K562 (cell line): ENCODE results near the gene DNMT3L.
"Not testable (repeated sequence)": the region's sequence is repeated elsewhere in the genome, so short reads cannot be mapped to it uniquely, and the experiment has no call there.

Source experiments
- IRF2 ChIP-seq: sonication (generic); formaldehyde crosslinking; IDR thresholded peaks from 2 replicates; pipeline ENCODE4 v1.8.1; 2022; ENCODE audit warnings: mild to moderate bottlenecking, missing genetic modification reagents
- SMARCA4 ChIP-seq: fragments of 450-650 bp; IDR thresholded peaks from 2 replicates; pipeline ENCODE4 v1.6.1; 2016
- SMC3 ChIP-seq: conservative IDR thresholded peaks from 2 replicates; pipeline ENCODE4 v1.6.1; 2011; ENCODE audit warnings: low read depth, low read length, improper control_type of control experiment; ENCODE audit not compliant: insufficient read depth
- TEAD4 ChIP-seq, 2 experiments: sonication (generic) in 1 of 2; formaldehyde crosslinking in 1 of 2; IDR thresholded peaks; 2 replicates each; pipeline versions ENCODE4 v1.6.1 to v1.8.0; 2012 to 2022; ENCODE audit warnings: borderline replicate concordance in 1 of 2, inconsistent platforms in 1 of 2, low read length in 1 of 2, mild to moderate bottlenecking in 1 of 2, missing genetic modification reagents in 1 of 2
- TSHZ1 ChIP-seq: fragments of 250-450 bp; sonication (Bioruptor Pico); IDR thresholded peaks from 2 replicates; pipeline ENCODE4 v1.4.0; 2020; ENCODE audit warnings: mild to moderate bottlenecking, moderate library complexity
- ZNF75A ChIP-seq: fragments of 450-650 bp; formaldehyde crosslinking; IDR thresholded peaks from 2 replicates; pipeline ENCODE4 v1.4.0; 2020; ENCODE audit warnings: mild to moderate bottlenecking
- ZNF778 ChIP-seq: fragments of 450-650 bp; formaldehyde crosslinking; IDR thresholded peaks from 2 replicates; pipeline ENCODE4 v1.4.0; 2020; ENCODE audit warnings: mild to moderate bottlenecking, moderate library complexity
- ZNF830 ChIP-seq: fragments of 250-450 bp; sonication (Bioruptor Pico); IDR thresholded peaks from 2 replicates; pipeline ENCODE4 v1.5.0; 2021; ENCODE audit warnings: mild to moderate bottlenecking
- TF ChIP-seq, protein P1 (sequence below), 3 experiments: IDR thresholded peaks in 2 of 3; conservative IDR thresholded peaks in 1 of 3; 2 replicates each; pipeline ENCODE4 v1.5.1; 2011 to 2012; ENCODE audit warnings: low read length in 3 of 3, mild to moderate bottlenecking in 3 of 3, control low read depth in 2 of 3, improper control_type of control experiment in 1 of 3, inconsistent platforms in 1 of 3, low read depth in 1 of 3, mixed read lengths in 1 of 3, moderate library complexity in 1 of 3; ENCODE audit not compliant: insufficient read depth in 2 of 3
- TF ChIP-seq, protein P2 (sequence below): fragments of 250-450 bp; sonication (Bioruptor Pico); IDR thresholded peaks from 2 replicates; pipeline ENCODE4 v1.8.0; 2022; ENCODE audit warnings: moderate library complexity, mild to moderate bottlenecking, inconsistent platforms
- TF ChIP-seq, protein P3 (sequence below): fragments of 450-650 bp; IDR thresholded peaks from 2 replicates; pipeline ENCODE4 v1.6.1; 2016; ENCODE audit warnings: mild to moderate bottlenecking

- not testable (repeated sequence) for TF ChIP-seq ZNF830 (CRISPR knock-in tag); IRF2 (CRISPR knock-in tag); TSHZ1 (CRISPR knock-in tag); SMARCA4; SMC3; TEAD4 (IDR thresholded peaks at IDR 0.05; ENCODE audit: low read length); TEAD4 (CRISPR knock-in tag; IDR thresholded peaks at IDR 0.05; ENCODE audit: borderline replicate concordance); ZNF75A (CRISPR knock-in tag); ZNF778 (CRISPR knock-in tag)
- TF ChIP-seq, protein P1, sequence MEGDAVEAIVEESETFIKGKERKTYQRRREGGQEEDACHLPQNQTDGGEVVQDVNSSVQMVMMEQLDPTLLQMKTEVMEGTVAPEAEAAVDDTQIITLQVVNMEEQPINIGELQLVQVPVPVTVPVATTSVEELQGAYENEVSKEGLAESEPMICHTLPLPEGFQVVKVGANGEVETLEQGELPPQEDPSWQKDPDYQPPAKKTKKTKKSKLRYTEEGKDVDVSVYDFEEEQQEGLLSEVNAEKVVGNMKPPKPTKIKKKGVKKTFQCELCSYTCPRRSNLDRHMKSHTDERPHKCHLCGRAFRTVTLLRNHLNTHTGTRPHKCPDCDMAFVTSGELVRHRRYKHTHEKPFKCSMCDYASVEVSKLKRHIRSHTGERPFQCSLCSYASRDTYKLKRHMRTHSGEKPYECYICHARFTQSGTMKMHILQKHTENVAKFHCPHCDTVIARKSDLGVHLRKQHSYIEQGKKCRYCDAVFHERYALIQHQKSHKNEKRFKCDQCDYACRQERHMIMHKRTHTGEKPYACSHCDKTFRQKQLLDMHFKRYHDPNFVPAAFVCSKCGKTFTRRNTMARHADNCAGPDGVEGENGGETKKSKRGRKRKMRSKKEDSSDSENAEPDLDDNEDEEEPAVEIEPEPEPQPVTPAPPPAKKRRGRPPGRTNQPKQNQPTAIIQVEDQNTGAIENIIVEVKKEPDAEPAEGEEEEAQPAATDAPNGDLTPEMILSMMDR (IDR thresholded peaks at IDR 0.05 in 2 of 3, conservative IDR thresholded peaks at IDR 0.05 in 1 of 3; ENCODE audit: insufficient read depth in 2 of 3, low read depth in 1 of 3, low read length in 3 of 3) = not testable (repeated sequence)
- TF ChIP-seq, protein P2, sequence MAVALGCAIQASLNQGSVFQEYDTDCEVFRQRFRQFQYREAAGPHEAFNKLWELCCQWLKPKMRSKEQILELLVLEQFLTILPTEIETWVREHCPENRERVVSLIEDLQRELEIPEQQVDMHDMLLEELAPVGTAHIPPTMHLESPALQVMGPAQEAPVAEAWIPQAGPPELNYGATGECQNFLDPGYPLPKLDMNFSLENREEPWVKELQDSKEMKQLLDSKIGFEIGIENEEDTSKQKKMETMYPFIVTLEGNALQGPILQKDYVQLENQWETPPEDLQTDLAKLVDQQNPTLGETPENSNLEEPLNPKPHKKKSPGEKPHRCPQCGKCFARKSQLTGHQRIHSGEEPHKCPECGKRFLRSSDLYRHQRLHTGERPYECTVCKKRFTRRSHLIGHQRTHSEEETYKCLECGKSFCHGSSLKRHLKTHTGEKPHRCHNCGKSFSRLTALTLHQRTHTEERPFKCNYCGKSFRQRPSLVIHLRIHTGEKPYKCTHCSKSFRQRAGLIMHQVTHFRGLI = not testable (repeated sequence)
- TF ChIP-seq, protein P3, sequence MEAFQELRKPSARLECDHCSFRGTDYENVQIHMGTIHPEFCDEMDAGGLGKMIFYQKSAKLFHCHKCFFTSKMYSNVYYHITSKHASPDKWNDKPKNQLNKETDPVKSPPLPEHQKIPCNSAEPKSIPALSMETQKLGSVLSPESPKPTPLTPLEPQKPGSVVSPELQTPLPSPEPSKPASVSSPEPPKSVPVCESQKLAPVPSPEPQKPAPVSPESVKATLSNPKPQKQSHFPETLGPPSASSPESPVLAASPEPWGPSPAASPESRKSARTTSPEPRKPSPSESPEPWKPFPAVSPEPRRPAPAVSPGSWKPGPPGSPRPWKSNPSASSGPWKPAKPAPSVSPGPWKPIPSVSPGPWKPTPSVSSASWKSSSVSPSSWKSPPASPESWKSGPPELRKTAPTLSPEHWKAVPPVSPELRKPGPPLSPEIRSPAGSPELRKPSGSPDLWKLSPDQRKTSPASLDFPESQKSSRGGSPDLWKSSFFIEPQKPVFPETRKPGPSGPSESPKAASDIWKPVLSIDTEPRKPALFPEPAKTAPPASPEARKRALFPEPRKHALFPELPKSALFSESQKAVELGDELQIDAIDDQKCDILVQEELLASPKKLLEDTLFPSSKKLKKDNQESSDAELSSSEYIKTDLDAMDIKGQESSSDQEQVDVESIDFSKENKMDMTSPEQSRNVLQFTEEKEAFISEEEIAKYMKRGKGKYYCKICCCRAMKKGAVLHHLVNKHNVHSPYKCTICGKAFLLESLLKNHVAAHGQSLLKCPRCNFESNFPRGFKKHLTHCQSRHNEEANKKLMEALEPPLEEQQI = not testable (repeated sequence)
These were observed 41.0 kb downstream of the DNMT3L start for GRCh38 chr21:44220674-44221073.
